GM10266 (cell line): ENCODE data around the gene FMNL3.

Experiments used
- DNase-seq: peaks from one replicate; pipeline ENCODE4 v3.0.0; 2012; ENCODE audit errors: extremely low spot score
- CTCF ChIP-seq: IDR thresholded peaks from 2 replicates; pipeline ENCODE4 v1.5.1; 2012; ENCODE audit warnings: mild to moderate bottlenecking, low read depth; ENCODE audit not compliant: control insufficient read depth, insufficient read depth; ENCODE audit errors: missing control alignments

Gene FMNL3

GRCh38 chr12:49706351-49707127, 666 bp downstream of the FMNL3 start:
- no peak for TF ChIP-seq CTCF
- DNase-seq = peak; percentile 21

GRCh38 chr12:49705479-49706134, 1.6 kb downstream of the FMNL3 start:
- peak; percentile 63 for DNase-seq
- TF ChIP-seq CTCF = no peak

GRCh38 chr12:49703647-49704137, 3.5 kb downstream of the FMNL3 start:
- TF ChIP-seq CTCF = no peak
- peak; percentile 66 for DNase-seq

GRCh38 chr12:49702676-49703215, 4.5 kb downstream of the FMNL3 start:
- DNase-seq = peak; percentile 34

GRCh38 chr12:49702009-49702408, 5.2 kb downstream of the FMNL3 start:
- TF ChIP-seq CTCF = no peak

More at GRCh38 chr12:49702676-49703215, 4.5 kb downstream of the FMNL3 start:
- no peak for TF ChIP-seq CTCF

GRCh38 chr12:49698619-49699545, 8.3 kb downstream of the FMNL3 start:
- TF ChIP-seq CTCF = no peak

More at GRCh38 chr12:49702009-49702408, 5.2 kb downstream of the FMNL3 start:
- no peak for DNase-seq

More at GRCh38 chr12:49698619-49699545, 8.3 kb downstream of the FMNL3 start:
- peak; percentile 62 for DNase-seq
